H1 (cell line): Measurements from ENCODE around the gene C20orf173.

Experiments
- ATF2 ChIP-seq: IDR thresholded peaks from 2 replicates; pipeline ENCODE4 v1.6.1; 2012; ENCODE audit warnings: low read length, inconsistent platforms
- BACH1 ChIP-seq: IDR thresholded peaks from 2 replicates; pipeline ENCODE4 v1.6.1; 2012; ENCODE audit warnings: low read length, improper control_type of control experiment
- CBX8 ChIP-seq: fragments of 300-800, 300-1000 bp; sonication (generic); IDR thresholded peaks from 2 replicates; pipeline ENCODE4 v1.7.1; 2016; ENCODE audit warnings: low read depth, low read length, borderline replicate concordance
- CHD2 ChIP-seq: IDR thresholded peaks from 2 replicates; pipeline ENCODE4 v1.6.1; 2012; ENCODE audit warnings: low read length, improper control_type of control experiment
- EP300 ChIP-seq, 2 experiments: IDR thresholded peaks; 1 replicate in 1 of 2; 2 replicates in 1 of 2; pipeline ENCODE4 v1.6.1; 2011 to 2012; ENCODE audit warnings: low read depth in 2 of 2, low read length in 2 of 2, mild to moderate bottlenecking in 2 of 2, borderline replicate concordance in 1 of 2, inconsistent platforms in 1 of 2, moderate library complexity in 1 of 2
- FOSL1 ChIP-seq: IDR thresholded peaks from 2 replicates; pipeline ENCODE4 v1.6.1; 2011; ENCODE audit warnings: mild to moderate bottlenecking, low read depth, low read length, moderate library complexity; ENCODE audit not compliant: insufficient read depth
- KDM1A ChIP-seq: fragments of 200-600, 300-600 bp; sonication (generic); IDR thresholded peaks from 2 replicates; pipeline ENCODE4 v1.7.1; 2016; ENCODE audit warnings: mild to moderate bottlenecking, low read length, borderline replicate concordance
- KDM5A ChIP-seq: fragments of 200-600 bp; IDR thresholded peaks from 2 replicates; pipeline ENCODE4 v1.7.1; 2012; ENCODE audit warnings: mild to moderate bottlenecking, low read length, inconsistent platforms, mixed read lengths
- POLR2A ChIP-seq, 2 experiments: IDR thresholded peaks; 1 replicate in 1 of 2; 2 replicates in 1 of 2; pipeline ENCODE4 v1.6.1; 2011; ENCODE audit warnings: low read depth in 2 of 2, low read length in 2 of 2, mild to moderate bottlenecking in 2 of 2; ENCODE audit errors: control extremely low read depth in 1 of 2
- POLR2AphosphoS5 ChIP-seq: IDR thresholded peaks from 2 replicates; pipeline ENCODE4 v1.6.1; 2011; ENCODE audit warnings: low read depth, low read length
- SIN3A ChIP-seq, 2 experiments: IDR thresholded peaks in 1 of 2; conservative IDR thresholded peaks in 1 of 2; 2 replicates each; pipeline ENCODE4 v1.6.1; 2011 to 2012; ENCODE audit warnings: low read length in 2 of 2, improper control_type of control experiment in 1 of 2, low read depth in 1 of 2, mild to moderate bottlenecking in 1 of 2
- TAF1 ChIP-seq: IDR thresholded peaks from 2 replicates; pipeline ENCODE4 v1.6.1; 2011; ENCODE audit warnings: mild to moderate bottlenecking, low read depth, low read length
- TF ChIP-seq, protein P1 (sequence below), 3 experiments: IDR thresholded peaks; 1 replicate in 2 of 3; 2 replicates in 1 of 3; pipeline versions ENCODE4 v1.5.1 to v1.6.1; 2011; ENCODE audit warnings: low read length in 3 of 3, mild to moderate bottlenecking in 3 of 3, inconsistent platforms in 2 of 3, low read depth in 1 of 3, moderate library complexity in 1 of 3; ENCODE audit not compliant: insufficient read depth in 1 of 3; ENCODE audit errors: control extremely low read depth in 1 of 3

- TF ChIP-seq ATF2 (no peak), POLR2A (IDR thresholded peaks at IDR 0.05; ENCODE audit: control extremely low read depth in 1 of 2, low read depth in 2 of 2, low read length in 2 of 2) (no peak), EP300 (IDR thresholded peaks at IDR 0.05; ENCODE audit: borderline replicate concordance in 1 of 2, low read depth in 2 of 2, low read length in 2 of 2) (no peak), KDM1A (no peak), FOSL1 (no peak), BACH1 (no peak), KDM5A (no peak), TAF1 (no peak), CBX8 (no peak), SIN3A (conservative IDR thresholded peaks at IDR 0.05 in 1 of 2, IDR thresholded peaks at IDR 0.05 in 1 of 2; ENCODE audit: low read depth in 1 of 2, low read length in 2 of 2) (no peak), POLR2AphosphoS5 (no peak), CHD2 (no peak)
- TF ChIP-seq, protein P1, sequence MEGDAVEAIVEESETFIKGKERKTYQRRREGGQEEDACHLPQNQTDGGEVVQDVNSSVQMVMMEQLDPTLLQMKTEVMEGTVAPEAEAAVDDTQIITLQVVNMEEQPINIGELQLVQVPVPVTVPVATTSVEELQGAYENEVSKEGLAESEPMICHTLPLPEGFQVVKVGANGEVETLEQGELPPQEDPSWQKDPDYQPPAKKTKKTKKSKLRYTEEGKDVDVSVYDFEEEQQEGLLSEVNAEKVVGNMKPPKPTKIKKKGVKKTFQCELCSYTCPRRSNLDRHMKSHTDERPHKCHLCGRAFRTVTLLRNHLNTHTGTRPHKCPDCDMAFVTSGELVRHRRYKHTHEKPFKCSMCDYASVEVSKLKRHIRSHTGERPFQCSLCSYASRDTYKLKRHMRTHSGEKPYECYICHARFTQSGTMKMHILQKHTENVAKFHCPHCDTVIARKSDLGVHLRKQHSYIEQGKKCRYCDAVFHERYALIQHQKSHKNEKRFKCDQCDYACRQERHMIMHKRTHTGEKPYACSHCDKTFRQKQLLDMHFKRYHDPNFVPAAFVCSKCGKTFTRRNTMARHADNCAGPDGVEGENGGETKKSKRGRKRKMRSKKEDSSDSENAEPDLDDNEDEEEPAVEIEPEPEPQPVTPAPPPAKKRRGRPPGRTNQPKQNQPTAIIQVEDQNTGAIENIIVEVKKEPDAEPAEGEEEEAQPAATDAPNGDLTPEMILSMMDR (IDR thresholded peaks at IDR 0.05; ENCODE audit: control extremely low read depth in 1 of 3, insufficient read depth in 1 of 3, low read depth in 1 of 3, low read length in 3 of 3): no peak
These were observed 46.5 kb upstream of the C20orf173 start for GRCh38 chr20:35575958-35576357.
